PC-3 (cell line): ENCODE data around the gene SLC44A3. TPM values are rescaled to one million over a fixed set of nuclear protein-coding genes. Genes with fewer than 3 reads are reported as not detected.

Experiments
- ATAC-seq: fragments of 200-7000 bp; cut with Tn5 transposase; 2 replicates; pipeline ENCODE4 v1.9.1; 2020; ENCODE audit warnings: mild to moderate bottlenecking, moderate library complexity
- BruUV-seq: library from RNA; stranded (reverse); fragments of 400-500 nt; replicated peaks from 2 replicates; lab custom pipeline; 2021; lab: Mats Ljungman, UMichigan
- CTCF ChIA-PET: fragments of 300-600 bp; sonication (Branson Sonifier 250); formaldehyde crosslinking; loops from one replicate; lab custom pipeline; 2022; ENCODE audit warnings: antibody characterized with exemption; lab: Charles Lee
- POLR2A ChIA-PET: fragments of 300-600 bp; sonication (Branson Sonifier 250); formaldehyde crosslinking; loops from one replicate; lab custom pipeline; 2022; ENCODE audit warnings: antibody characterized with exemption; ENCODE audit not compliant: unreplicated experiment; lab: Charles Lee
- DNase-seq: peaks from one replicate; pipeline ENCODE4 v3.0.0-alpha.2; 2015
- H2AFZ ChIP-seq: fragments of 300-600 bp; sonication (generic); 2 replicates; pipeline ENCODE4 v1.6.0; 2016; ENCODE audit warnings: antibody characterized with exemption, low read length
- H3F3A ChIP-seq: fragments of 300-600 bp; sonication (generic); one replicate; pipeline ENCODE4 v1.6.0; 2017; ENCODE audit warnings: antibody characterized with exemption, low read length, control low read depth, mild to moderate bottlenecking; ENCODE audit not compliant: unreplicated experiment
- H3K27ac ChIP-seq: fragments of 300-600 bp; sonication (generic); 2 replicates; pipeline ENCODE4 v1.5.1; 2016; ENCODE audit warnings: mild to moderate bottlenecking, low read length
- H3K27me3 ChIP-seq: fragments of 300-600 bp; sonication (generic); 2 replicates; pipeline ENCODE4 v1.6.1; 2016; ENCODE audit warnings: low read length, mixed read lengths
- H3K36me3 ChIP-seq: fragments of 300-600 bp; sonication (generic); 2 replicates; pipeline ENCODE4 v1.6.1; 2016; ENCODE audit warnings: low read depth, mixed run types, low read length, mixed read lengths
- H3K4me1 ChIP-seq: fragments of 300-600 bp; sonication (generic); 2 replicates; pipeline ENCODE4 v1.5.1; 2016; ENCODE audit warnings: low read length; ENCODE audit not compliant: insufficient read depth
- H3K4me2 ChIP-seq: fragments of 300-600 bp; sonication (generic); 2 replicates; pipeline ENCODE4 v1.6.0; 2016; ENCODE audit warnings: low read length
- H3K4me3 ChIP-seq: fragments of 300-600 bp; sonication (generic); 2 replicates; pipeline ENCODE4 v1.5.1; 2016; ENCODE audit warnings: mild to moderate bottlenecking, low read length, mixed read lengths
- H3K79me2 ChIP-seq: fragments of 300-600 bp; sonication (generic); 2 replicates; pipeline ENCODE4 v1.6.1; 2017; ENCODE audit warnings: low read length, mixed read lengths
- H3K9ac ChIP-seq: fragments of 300-600 bp; sonication (generic); 2 replicates; pipeline ENCODE4 v1.6.0; 2016; ENCODE audit warnings: mild to moderate bottlenecking, low read length
- H3K9me2 ChIP-seq: fragments of 300-600 bp; sonication (generic); replicated peaks from 2 replicates; pipeline ENCODE4 v1.6.1; 2016; ENCODE audit warnings: mixed run types, low read length, mixed read lengths
- H3K9me3 ChIP-seq: fragments of 300-600 bp; sonication (generic); 2 replicates; pipeline ENCODE4 v1.6.1; 2016; ENCODE audit warnings: low read length, mixed read lengths
- H4K20me1 ChIP-seq: fragments of 300-600 bp; sonication (generic); 2 replicates; pipeline ENCODE4 v1.6.1; 2016; ENCODE audit warnings: low read length, mixed read lengths
- CTCF ChIP-seq: fragments of 300-600 bp; sonication (generic); conservative IDR thresholded peaks from 2 replicates; pipeline ENCODE4 v1.5.1; 2017; ENCODE audit warnings: antibody characterized with exemption, low read depth, mild to moderate bottlenecking, low read length
- EZH2 ChIP-seq: fragments of 300-600 bp; sonication (generic); IDR thresholded peaks from one replicate; pipeline ENCODE4 v1.6.1; 2017; ENCODE audit warnings: antibody characterized with exemption, mild to moderate bottlenecking, low read length; ENCODE audit not compliant: unreplicated experiment
- EZH2phosphoT487 ChIP-seq: fragments of 300-600 bp; sonication (generic); IDR thresholded peaks from 2 replicates; pipeline ENCODE4 v1.6.1; 2018; ENCODE audit warnings: mild to moderate bottlenecking, antibody characterized with exemption, low read length, borderline replicate concordance
- intact Hi-C: fragments of 100-400 bp; cut with micrococcal nuclease; formaldehyde crosslinking; loops from 2 replicates; pipeline ENCODE4 v1.9.0; 2023
- total RNA-seq: library from RNA; depleted of rRNA; stranded (reverse); fragments of >200 nt; gene quantifications from 2 replicates; pipeline ENCODE4 v1.2.3, GENCODE V29; 2014

The SLC44A3 gene
- total RNA-seq, 1 experiment from 2014 or later, result 9.2 TPM

- Histone ChIP-seq H3K27me3 (no peaks in the 10 kb centered on the region), H2AFZ (no peak overlapping the region), H3K9ac (no peak overlapping the region), H3K9me2 (no peaks in the 10 kb centered on the region), H3K4me2 (no peak overlapping the region), H3F3A (no peaks in the 10 kb centered on the region), H3K36me3 (no peaks in the 10 kb centered on the region), H3K9me3 (no peaks in the 10 kb centered on the region), H4K20me1 (no peaks in the 10 kb centered on the region), H3K4me3 (no peak overlapping the region), H3K4me1 (peaks cover 19% of the 10 kb centered on the region), H3K27ac (no peak overlapping the region), H3K79me2 (no peaks in the 10 kb centered on the region)
- ChIA-PET POLR2A (no interaction called here), CTCF (no interaction called here)
- no peak for TF ChIP-seq EZH2
- no peak for TF ChIP-seq EZH2phosphoT487
- BruUV-seq, result no TSS peak
- DNase-seq (no peak), ATAC-seq (no peak)
- intact Hi-C loops, result loop anchor here (5.0 kb wide), 1 partner anchor 63 kb away; no protein-coding TSS in a partner anchor
Observed at GRCh38 chr1:94790246-94790645, 29.9 kb upstream of the SLC44A3 start.

- Histone ChIP-seq H4K20me1 (no peaks in the 10 kb centered on the region), H3K9ac (no peak overlapping the region), H2AFZ (no peak overlapping the region), H3K9me2 (no peaks in the 10 kb centered on the region), H3K4me3 (no peak overlapping the region), H3K27me3 (no peaks in the 10 kb centered on the region), H3K4me1 (peaks cover 19% of the 10 kb centered on the region), H3K27ac (no peak overlapping the region), H3K9me3 (no peaks in the 10 kb centered on the region), H3K36me3 (no peaks in the 10 kb centered on the region), H3F3A (no peaks in the 10 kb centered on the region), H3K79me2 (no peaks in the 10 kb centered on the region), H3K4me2 (no peak overlapping the region)
- TF ChIP-seq EZH2phosphoT487 (no peak), EZH2 (no peak), CTCF (no peak)
- CTCF ChIA-PET, result no interaction called here
- intact Hi-C loops, result loop anchor here (5.0 kb wide), 1 partner anchor 63 kb away; no protein-coding TSS in a partner anchor
- BruUV-seq, result no TSS peak
- DNase-seq (no peak), ATAC-seq (no peak)
- POLR2A ChIA-PET, result no interaction called here
Observed at GRCh38 chr1:94790670-94791069, 29.5 kb upstream of the SLC44A3 start.

GRCh38 chr1:94792473-94793295 is 27.5 kb upstream of the SLC44A3 start:
- CTCF ChIA-PET, result no interaction called here
- TF ChIP-seq CTCF (peak; percentile 36; the same call in 1 of the 2 replicates), EZH2 (no peak), EZH2phosphoT487 (no peak)
- no peaks in the 10 kb centered on the region for H4K20me1 ChIP-seq
- H3K27me3 ChIP-seq, result no peaks in the 10 kb centered on the region
- POLR2A ChIA-PET, result no interaction called here
- peak overlapping the region; percentile 29 for H3K4me2 ChIP-seq
- DNase-seq (peak; percentile 72), ATAC-seq (peak; percentile 96)
- H3K4me3 ChIP-seq, result no peak overlapping the region
- intact Hi-C loops, result loop anchor here (5.0 kb wide), 1 partner anchor 65 kb away; no protein-coding TSS in a partner anchor
- H3K27ac ChIP-seq, result peak overlapping the region; percentile 10; the same call in 1 of the 2 replicates
- 0 out of 2 replicates have a peak overlapping the region, but pooled peaks have one; percentile 1 for H2AFZ ChIP-seq
- no peak overlapping the region for H3K9ac ChIP-seq
- no peaks in the 10 kb centered on the region for H3K36me3 ChIP-seq
- H3F3A ChIP-seq, result no peaks in the 10 kb centered on the region
- no peaks in the 10 kb centered on the region for H3K9me2 ChIP-seq
- H3K4me1 ChIP-seq, result peaks cover 19% of the 10 kb centered on the region
- H3K79me2 ChIP-seq, result no peaks in the 10 kb centered on the region
- BruUV-seq, result no TSS peak
- H3K9me3 ChIP-seq, result no peaks in the 10 kb centered on the region
